Stimulated activated CD4-positive, alpha-beta T cell treated with anti-CD3 and anti-CD28 coated beads, Interleukin-1b, Interleukin-23, amount 100 ng/mL, for 48 hours (primary cell): ENCODE results near the gene ABCC8.
"Not testable (repeated sequence)": the region's sequence is repeated elsewhere in the genome, so short reads cannot be mapped to it uniquely, and the experiment has no call there.

Source experiments
- DNase-seq: peaks from one replicate; pipeline ENCODE4 v3.0.0-alpha.2; 2020

The ABCC8 gene

GRCh38 chr11:17468122-17468521 is 8.5 kb downstream of the ABCC8 start:
- DNase-seq = no peak

GRCh38 chr11:17463546-17464174 is 13.0 kb downstream of the ABCC8 start:
- no peak for DNase-seq

GRCh38 chr11:17462940-17463339 is 13.7 kb downstream of the ABCC8 start:
- no peak for DNase-seq

- no peak for DNase-seq
Measured at GRCh38 chr11:17460406-17460805, 16.2 kb downstream of the ABCC8 start.

- DNase-seq = no peak
Measured at GRCh38 chr11:17459236-17459896, 17.3 kb downstream of the ABCC8 start.

GRCh38 chr11:17458268-17458667 is 18.4 kb downstream of the ABCC8 start:
- no peak for DNase-seq

- no peak for DNase-seq
Measured at GRCh38 chr11:17457396-17458173, 19.1 kb downstream of the ABCC8 start.

- DNase-seq = no peak
Measured at GRCh38 chr11:17452668-17453067, 24.0 kb downstream of the ABCC8 start.

GRCh38 chr11:17449158-17449557 is 27.5 kb downstream of the ABCC8 start:
- no peak for DNase-seq

- no peak for DNase-seq
Measured at GRCh38 chr11:17446482-17446881, 30.2 kb downstream of the ABCC8 start.

GRCh38 chr11:17445240-17445795 is 31.3 kb downstream of the ABCC8 start:
- DNase-seq = no peak

GRCh38 chr11:17443926-17444690 is 32.5 kb downstream of the ABCC8 start:
- DNase-seq = no peak

GRCh38 chr11:17443423-17443822 is 33.2 kb downstream of the ABCC8 start:
- DNase-seq = no peak

GRCh38 chr11:17443000-17443399 is 33.6 kb downstream of the ABCC8 start:
- DNase-seq = no peak

- no peak for DNase-seq
Measured at GRCh38 chr11:17439316-17439782, 37.3 kb downstream of the ABCC8 start.

GRCh38 chr11:17437366-17437765 is 39.3 kb downstream of the ABCC8 start:
- DNase-seq = no peak

GRCh38 chr11:17434108-17434507 is 42.5 kb downstream of the ABCC8 start:
- no peak for DNase-seq

GRCh38 chr11:17432002-17432401 is 44.6 kb downstream of the ABCC8 start:
- no peak for DNase-seq

- DNase-seq = no peak
Measured at GRCh38 chr11:17431139-17431538, 45.5 kb downstream of the ABCC8 start.

GRCh38 chr11:17430616-17431015 is 46.0 kb downstream of the ABCC8 start:
- no peak for DNase-seq

GRCh38 chr11:17428925-17429324 is 47.7 kb downstream of the ABCC8 start:
- no peak for DNase-seq

- DNase-seq = no peak
Measured at GRCh38 chr11:17428261-17428660, 48.4 kb downstream of the ABCC8 start.

- DNase-seq = not testable (repeated sequence)
Measured at GRCh38 chr11:17426233-17426632, 50.4 kb downstream of the ABCC8 start.
